Keratinocyte (primary cell): ENCODE data around the gene PRDM7. TPM values are rescaled to one million over a fixed set of nuclear protein-coding genes. Genes with fewer than 3 reads are reported as not detected.
"Not testable (repeated sequence)": the region's sequence is repeated elsewhere in the genome, so short reads cannot be mapped to it uniquely, and the experiment has no call there.

Experiments used
- DNase-seq: peaks from one replicate; pipeline ENCODE4 v3.0.0-alpha.2; 2011; ENCODE audit warnings: low read depth, missing footprints, low spot score
- FAIRE-seq: peaks from 2 replicates; lab custom pipeline; 2011; peaks lifted over from hg19 to GRCh38; lab: Jason Lieb, UNC
- H2AFZ ChIP-seq: 2 replicates; pipeline ENCODE4 v1.6.0; 2012; ENCODE audit warnings: low read length, control low read depth, inconsistent platforms; ENCODE audit not compliant: control insufficient read depth
- H3K27ac ChIP-seq: 2 replicates; pipeline ENCODE4 v1.5.1; 2011; ENCODE audit warnings: low read length; ENCODE audit not compliant: control insufficient read depth, insufficient read depth
- H3K27me3 ChIP-seq: 3 replicates; pipeline ENCODE4 v1.6.0; 2011; ENCODE audit warnings: low read length; ENCODE audit not compliant: control insufficient read depth, insufficient read depth; ENCODE audit errors: extremely low read depth
- H3K36me3 ChIP-seq, 2 experiments: 2 replicates in 1 of 2; 3 replicates in 1 of 2; pipeline ENCODE4 v1.5.1; 2011; ENCODE audit warnings: low read length in 2 of 2, mild to moderate bottlenecking in 1 of 2; ENCODE audit not compliant: control insufficient read depth in 2 of 2, insufficient read depth in 2 of 2; ENCODE audit errors: extremely low read depth in 1 of 2
- H3K4me1 ChIP-seq: 3 replicates; pipeline ENCODE4 v1.5.1; 2011; ENCODE audit warnings: low read length; ENCODE audit not compliant: control insufficient read depth, insufficient read depth; ENCODE audit errors: extremely low read depth
- H3K4me2 ChIP-seq: 3 replicates; pipeline ENCODE4 v1.6.0; 2011; ENCODE audit warnings: low read depth, low read length; ENCODE audit not compliant: control insufficient read depth, insufficient read depth; ENCODE audit errors: extremely low read depth
- H3K4me3 ChIP-seq, 3 experiments: fragments of 200-600 bp in 1 of 3; sonication (generic) in 1 of 3; 2 replicates in 2 of 3; 3 replicates in 1 of 3; pipeline ENCODE4 v1.5.1; 2011 to 2016; ENCODE audit warnings: low read length in 3 of 3, mild to moderate bottlenecking in 3 of 3, control low read depth in 2 of 3, inconsistent platforms in 1 of 3, low read depth in 1 of 3, mixed read lengths in 1 of 3, mixed run types in 1 of 3, moderate library complexity in 1 of 3; ENCODE audit not compliant: control insufficient read depth in 2 of 3, insufficient read depth in 2 of 3; ENCODE audit errors: extremely low read depth in 1 of 3
- H3K79me2 ChIP-seq: 2 replicates; pipeline ENCODE4 v1.6.0; 2012; ENCODE audit warnings: low read length; ENCODE audit not compliant: control insufficient read depth, insufficient read depth
- H3K9ac ChIP-seq: 3 replicates; pipeline ENCODE4 v1.6.0; 2011; ENCODE audit warnings: low read length; ENCODE audit not compliant: control insufficient read depth, insufficient read depth; ENCODE audit errors: extremely low read depth
- H3K9me1 ChIP-seq: 3 replicates; pipeline ENCODE4 v1.6.0; 2011; ENCODE audit warnings: low read length; ENCODE audit not compliant: control insufficient read depth, insufficient read depth; ENCODE audit errors: extremely low read depth
- H3K9me3 ChIP-seq: 2 replicates; pipeline ENCODE4 v1.5.1; 2012; ENCODE audit warnings: low read depth, low read length; ENCODE audit not compliant: control insufficient read depth
- H4K20me1 ChIP-seq: 3 replicates; pipeline ENCODE4 v1.6.0; 2011; ENCODE audit warnings: low read length; ENCODE audit not compliant: control insufficient read depth, insufficient read depth; ENCODE audit errors: extremely low read depth
- dilution Hi-C: fragments of 300-500 bp; cut with MboI; formaldehyde crosslinking; loops from one replicate; pipeline ENCODE4 v1.7.0; 2020; ENCODE audit warnings: low sequenced_read_pairs; ENCODE audit not compliant: extremely low pct_ligation_motif_present
- polyA plus RNA-seq, 5 experiments: library from polyadenylated mRNA; depleted of rRNA in 3 of 5; stranded (reverse) in 3 of 5; stranded (forward) in 1 of 5; unstranded in 1 of 5; fragments of >200 nt; gene quantifications; 1 replicate in 1 of 5; 2 replicates in 3 of 5; 3 replicates in 1 of 5; pipeline versions ENCODE4 v1.2.1 to v1.2.3, GENCODE V29; 2011 to 2012; ENCODE audit warnings: missing spikeins in 2 of 5, low read depth in 1 of 5, low replicate concordance in 1 of 5

The PRDM7 gene
- polyA plus RNA-seq, 1 donor (not counting 4 experiments of a cell fraction or from before 2014, with no cell fraction given), result not detected

- DNase-seq, dilution Hi-C loops, H2AFZ ChIP-seq, H3K9me1 ChIP-seq, H3K4me1 ChIP-seq, H4K20me1 ChIP-seq, H3K36me3 ChIP-seq, H3K9ac ChIP-seq, H3K27me3 ChIP-seq, H3K27ac ChIP-seq, H3K9me3 ChIP-seq, H3K79me2 ChIP-seq, H3K4me2 ChIP-seq, FAIRE-seq, H3K4me3 ChIP-seq: not testable (repeated sequence)
Measured at GRCh38 chr16:90094296-90094695, 17.2 kb upstream of the PRDM7 start.

GRCh38 chr16:90093799-90094198 lies 16.7 kb upstream of the PRDM7 start:
- dilution Hi-C loops, FAIRE-seq: not testable (repeated sequence)

DNA sequence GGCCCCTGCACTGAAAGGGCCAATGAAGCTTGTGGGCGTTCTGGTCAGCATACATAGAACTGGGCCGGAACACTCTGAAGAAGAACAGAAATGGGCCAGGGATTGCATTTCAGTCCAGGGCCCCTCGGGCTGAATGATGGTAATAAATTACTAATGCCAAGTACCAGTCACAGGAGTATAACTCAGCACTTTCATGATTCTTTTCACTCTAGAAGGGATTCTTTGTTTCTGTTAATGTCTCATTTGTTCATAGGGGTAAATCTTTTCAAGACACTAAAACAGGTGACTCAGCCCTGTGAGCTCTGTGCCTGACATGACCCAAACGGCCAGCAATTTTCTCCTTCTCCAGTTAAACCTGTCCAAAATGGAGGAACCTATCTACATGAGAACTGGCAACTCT lies 15.7 kb upstream of the PRDM7 start:
- H3K27me3 ChIP-seq, H3K4me1 ChIP-seq, H3K9ac ChIP-seq, H2AFZ ChIP-seq, FAIRE-seq, H3K36me3 ChIP-seq, H4K20me1 ChIP-seq, H3K79me2 ChIP-seq, H3K9me1 ChIP-seq, H3K4me2 ChIP-seq, H3K4me3 ChIP-seq, DNase-seq, H3K27ac ChIP-seq, H3K9me3 ChIP-seq, dilution Hi-C loops: not testable (repeated sequence)

More at GRCh38 chr16:90093799-90094198, 16.7 kb upstream of the PRDM7 start:
- not testable (repeated sequence) for H3K9me1 ChIP-seq, H3K9ac ChIP-seq, H2AFZ ChIP-seq, H3K4me3 ChIP-seq, DNase-seq, H3K79me2 ChIP-seq, H4K20me1 ChIP-seq, H3K4me2 ChIP-seq, H3K36me3 ChIP-seq, H3K9me3 ChIP-seq, H3K27me3 ChIP-seq, H3K27ac ChIP-seq, H3K4me1 ChIP-seq
